BE2C (cell line): Measurements from ENCODE around the gene TC2N.

ENCODE experiments used
- DNase-seq: peaks from one replicate; pipeline ENCODE4 v3.0.0-alpha.2; 2020
- H3K27me3 ChIP-seq: fragments of 250-450 bp; sonication (Bioruptor Pico); 2 replicates; pipeline ENCODE4 v1.5.1; 2020; ENCODE audit warnings: mild to moderate bottlenecking
- H3K36me3 ChIP-seq: fragments of 250-450 bp; sonication (Bioruptor Pico); 2 replicates; pipeline ENCODE4 v1.5.1; 2020; ENCODE audit warnings: mild to moderate bottlenecking
- H3K4me1 ChIP-seq: fragments of 250-450 bp; sonication (Bioruptor Pico); 2 replicates; pipeline ENCODE4 v1.5.1; 2020
- H3K4me3 ChIP-seq: 2 replicates; pipeline ENCODE4 v1.5.1; 2011; ENCODE audit warnings: low read depth, low read length
- H3K9me3 ChIP-seq: fragments of 250-450 bp; sonication (Bioruptor Pico); 2 replicates; pipeline ENCODE4 v1.5.1; 2020
- TF ChIP-seq, protein P1 (sequence below): IDR thresholded peaks from 2 replicates; pipeline ENCODE4 v1.5.1; 2012; ENCODE audit warnings: mild to moderate bottlenecking, low read depth, low read length

TC2N gene

GRCh38 chr14:91754819-91755218 lies 112.5 kb downstream of the TC2N start:
- H3K4me1 ChIP-seq = no peaks in the 10 kb centered on the region
- H3K9me3 ChIP-seq = no peaks in the 10 kb centered on the region
- H3K36me3 ChIP-seq = no peaks in the 10 kb centered on the region
- no peak overlapping the region for H3K4me3 ChIP-seq
- DNase-seq = no peak
- TF ChIP-seq, protein P1, sequence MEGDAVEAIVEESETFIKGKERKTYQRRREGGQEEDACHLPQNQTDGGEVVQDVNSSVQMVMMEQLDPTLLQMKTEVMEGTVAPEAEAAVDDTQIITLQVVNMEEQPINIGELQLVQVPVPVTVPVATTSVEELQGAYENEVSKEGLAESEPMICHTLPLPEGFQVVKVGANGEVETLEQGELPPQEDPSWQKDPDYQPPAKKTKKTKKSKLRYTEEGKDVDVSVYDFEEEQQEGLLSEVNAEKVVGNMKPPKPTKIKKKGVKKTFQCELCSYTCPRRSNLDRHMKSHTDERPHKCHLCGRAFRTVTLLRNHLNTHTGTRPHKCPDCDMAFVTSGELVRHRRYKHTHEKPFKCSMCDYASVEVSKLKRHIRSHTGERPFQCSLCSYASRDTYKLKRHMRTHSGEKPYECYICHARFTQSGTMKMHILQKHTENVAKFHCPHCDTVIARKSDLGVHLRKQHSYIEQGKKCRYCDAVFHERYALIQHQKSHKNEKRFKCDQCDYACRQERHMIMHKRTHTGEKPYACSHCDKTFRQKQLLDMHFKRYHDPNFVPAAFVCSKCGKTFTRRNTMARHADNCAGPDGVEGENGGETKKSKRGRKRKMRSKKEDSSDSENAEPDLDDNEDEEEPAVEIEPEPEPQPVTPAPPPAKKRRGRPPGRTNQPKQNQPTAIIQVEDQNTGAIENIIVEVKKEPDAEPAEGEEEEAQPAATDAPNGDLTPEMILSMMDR = no peak
- no peaks in the 10 kb centered on the region for H3K27me3 ChIP-seq

GRCh38 chr14:91754185-91754584 lies 113.2 kb downstream of the TC2N start:
- no peaks in the 10 kb centered on the region for H3K36me3 ChIP-seq
- no peak overlapping the region for H3K4me3 ChIP-seq
- no peaks in the 10 kb centered on the region for H3K27me3 ChIP-seq
- TF ChIP-seq, protein P1 = no peak
- H3K4me1 ChIP-seq = no peaks in the 10 kb centered on the region
- no peaks in the 10 kb centered on the region for H3K9me3 ChIP-seq
- no peak for DNase-seq

DNA sequence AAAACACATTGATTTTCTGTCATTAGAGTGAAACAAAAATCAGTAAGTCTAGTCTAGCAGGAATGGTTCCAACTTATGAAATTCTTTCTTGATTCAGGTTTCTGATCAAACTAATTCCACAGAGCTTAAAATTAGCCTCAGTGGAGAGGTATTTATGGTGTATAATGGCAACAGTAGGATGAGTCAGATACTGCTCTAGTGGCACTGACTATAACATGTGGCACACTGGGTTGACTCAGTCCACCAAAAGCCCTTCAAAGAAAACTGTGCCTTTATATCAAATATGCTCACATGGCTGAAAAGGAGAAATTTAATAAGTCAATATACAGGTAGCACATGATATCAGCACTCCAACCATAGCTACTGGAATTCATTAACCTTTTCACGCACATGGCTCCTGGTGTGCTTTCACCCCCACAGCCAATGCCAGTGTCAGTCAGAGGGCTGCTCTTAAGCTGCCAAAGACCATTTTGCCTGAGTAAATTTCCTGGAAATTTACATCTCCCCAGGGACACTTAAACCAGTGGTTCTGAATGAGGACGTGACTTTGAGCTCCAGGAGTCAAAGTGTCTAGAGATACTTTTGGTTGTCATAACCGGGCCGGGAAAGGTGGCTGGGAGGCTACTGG lies 113.7 kb downstream of the TC2N start:
- H3K36me3 ChIP-seq = no peaks in the 10 kb centered on the region
- H3K4me3 ChIP-seq = no peak overlapping the region
- H3K9me3 ChIP-seq = no peaks in the 10 kb centered on the region
- TF ChIP-seq, protein P1 = no peak
- no peaks in the 10 kb centered on the region for H3K4me1 ChIP-seq
- DNase-seq = no peak
- H3K27me3 ChIP-seq = no peaks in the 10 kb centered on the region

DNA sequence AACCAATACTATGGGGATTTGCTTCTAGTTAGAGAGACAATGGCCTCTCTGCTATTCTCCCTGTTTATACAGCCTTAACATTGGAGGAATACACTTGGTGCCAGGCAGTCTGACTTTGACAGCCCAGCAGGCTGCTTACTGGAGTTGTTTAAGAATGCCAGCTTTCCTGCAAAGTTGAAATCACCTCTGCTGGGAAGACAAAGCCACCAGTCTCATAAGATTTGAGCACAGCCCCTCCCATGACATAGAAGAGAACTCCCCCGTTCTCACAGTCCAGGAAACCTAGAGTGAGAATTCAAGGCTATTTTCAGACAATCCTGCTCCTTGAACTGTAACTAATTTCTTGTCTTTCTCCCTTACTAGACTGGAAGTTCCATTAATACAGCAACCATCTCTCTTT lies 114.4 kb downstream of the TC2N start:
- no peaks in the 10 kb centered on the region for H3K36me3 ChIP-seq
- no peaks in the 10 kb centered on the region for H3K9me3 ChIP-seq
- no peak for DNase-seq
- TF ChIP-seq, protein P1 = no peak
- H3K27me3 ChIP-seq = no peaks in the 10 kb centered on the region
- H3K4me3 ChIP-seq = no peak overlapping the region
- no peaks in the 10 kb centered on the region for H3K4me1 ChIP-seq

- H3K4me1 ChIP-seq = no peaks in the 10 kb centered on the region
- H3K4me3 ChIP-seq = no peak overlapping the region
- H3K36me3 ChIP-seq = no peaks in the 10 kb centered on the region
- no peak for DNase-seq
- TF ChIP-seq, protein P1 = no peak
- H3K27me3 ChIP-seq = no peaks in the 10 kb centered on the region
- H3K9me3 ChIP-seq = no peaks in the 10 kb centered on the region
Observed at GRCh38 chr14:91751719-91752118, 115.6 kb downstream of the TC2N start.

DNA sequence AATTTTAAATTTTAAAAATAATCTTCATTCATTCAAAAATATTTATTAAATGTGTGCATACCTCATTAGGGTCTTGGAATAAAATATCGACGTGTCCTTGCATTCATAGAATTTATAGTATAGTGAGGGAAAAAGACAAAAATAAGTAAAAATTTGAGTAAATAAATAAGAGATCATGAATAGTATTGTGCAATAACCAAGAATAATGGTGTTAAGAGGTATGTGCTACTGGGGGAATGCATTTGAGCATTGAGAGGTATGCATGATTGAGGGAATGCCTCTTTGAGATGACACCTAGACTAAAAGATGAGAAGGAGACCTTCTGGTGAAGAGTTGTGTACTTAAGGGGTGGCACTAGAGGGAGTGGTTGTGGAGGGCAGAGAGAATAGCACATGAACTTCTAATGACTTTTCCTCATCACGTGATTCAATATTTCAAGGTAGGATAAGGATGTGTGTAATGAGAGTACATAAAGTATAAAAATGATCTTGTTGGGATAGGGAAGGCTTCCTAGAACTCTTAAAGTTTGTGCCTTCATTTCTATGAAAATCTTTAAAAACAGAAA lies 116.6 kb downstream of the TC2N start:
- Histone ChIP-seq H3K9me3 (no peaks in the 10 kb centered on the region), H3K4me3 (no peak overlapping the region), H3K36me3 (no peaks in the 10 kb centered on the region), H3K27me3 (no peaks in the 10 kb centered on the region), H3K4me1 (no peaks in the 10 kb centered on the region)
- TF ChIP-seq, protein P1 = no peak
- DNase-seq = no peak
